ENCODE data around the gene CDCP1.

GRCh38 chr3:45166321-45166879, 20.2 kb upstream of the CDCP1 start:
- TF ChIP-seq EZH2 (IDR thresholded peaks at IDR 0.05; ENCODE audit: borderline replicate concordance, low read length) (no peak), CTCF (IDR thresholded peaks at IDR 0.05; ENCODE audit: low read length) (no peak)
